H9 (cell line): ENCODE data around the gene WDR20. TPM values are rescaled to one million over a fixed set of nuclear protein-coding genes. Genes with fewer than 3 reads are reported as not detected.

Source experiments
- DNase-seq: peaks from one replicate; pipeline ENCODE4 v3.0.0-alpha.2; 2017
- H2AFZ ChIP-seq: one replicate; pipeline ENCODE4 v1.6.1; 2013; ENCODE audit warnings: mild to moderate bottlenecking, low read length, control low read depth, moderate library complexity
- H2AK5ac ChIP-seq: 2 replicates; pipeline ENCODE4 v1.6.1; 2013; ENCODE audit warnings: low read length, control low read depth, mixed read lengths; ENCODE audit not compliant: insufficient read length
- H2BK120ac ChIP-seq: one replicate; pipeline ENCODE4 v1.6.1; 2013; ENCODE audit warnings: low read depth, mild to moderate bottlenecking, low read length, control low read depth, inconsistent platforms; ENCODE audit not compliant: poor library complexity, severe bottlenecking
- H2BK12ac ChIP-seq: 2 replicates; pipeline ENCODE4 v1.6.1; 2013; ENCODE audit warnings: low read length, control low read depth, mixed read lengths, low read depth; ENCODE audit not compliant: insufficient read length
- H2BK15ac ChIP-seq: 2 replicates; pipeline ENCODE4 v1.6.1; 2013; ENCODE audit warnings: low read depth, low read length, control low read depth
- H2BK20ac ChIP-seq: one replicate; pipeline ENCODE4 v1.6.1; 2013; ENCODE audit warnings: low read depth, mild to moderate bottlenecking, low read length, control low read depth, inconsistent platforms; ENCODE audit not compliant: poor library complexity, severe bottlenecking
- H2BK5ac ChIP-seq: 2 replicates; pipeline ENCODE4 v1.6.1; 2013; ENCODE audit warnings: low read length, control low read depth, mixed read lengths; ENCODE audit not compliant: insufficient read length
- H3K14ac ChIP-seq: 2 replicates; pipeline ENCODE4 v1.6.1; 2013; ENCODE audit warnings: low read length, control low read depth; ENCODE audit not compliant: insufficient read depth
- H3K18ac ChIP-seq: 2 replicates; pipeline ENCODE4 v1.6.1; 2013; ENCODE audit warnings: low read depth, mild to moderate bottlenecking, mixed read lengths, low read length, control low read depth; ENCODE audit not compliant: insufficient read length
- H3K23ac ChIP-seq: 2 replicates; pipeline ENCODE4 v1.6.1; 2013; ENCODE audit warnings: low read length, control low read depth, mixed read lengths, low read depth; ENCODE audit not compliant: insufficient read length
- H3K23me2 ChIP-seq: 2 replicates; pipeline ENCODE4 v1.6.1; 2013; ENCODE audit warnings: low read depth, mild to moderate bottlenecking, mixed read lengths, low read length, control low read depth; ENCODE audit not compliant: insufficient read length, poor library complexity, severe bottlenecking
- H3K27ac ChIP-seq: 2 replicates; pipeline ENCODE4 v1.5.1; 2013; ENCODE audit warnings: low read length, control low read depth, mixed read lengths, low read depth; ENCODE audit not compliant: insufficient read length
- H3K27me3 ChIP-seq: 2 replicates; pipeline ENCODE4 v1.6.1; 2013; ENCODE audit warnings: low read length, control low read depth, inconsistent platforms; ENCODE audit not compliant: insufficient read depth
- H3K4ac ChIP-seq: 2 replicates; pipeline ENCODE4 v1.6.1; 2013; ENCODE audit warnings: low read depth, mild to moderate bottlenecking, control low read depth, inconsistent platforms, low read length, moderate library complexity
- H3K4me1 ChIP-seq: 2 replicates; pipeline ENCODE4 v1.6.1; 2013; ENCODE audit warnings: low read length, control low read depth, inconsistent platforms; ENCODE audit not compliant: insufficient read depth
- H3K4me2 ChIP-seq: 2 replicates; pipeline ENCODE4 v1.6.1; 2013; ENCODE audit warnings: low read length, control low read depth, mixed read lengths; ENCODE audit not compliant: insufficient read length, insufficient read depth
- H3K56ac ChIP-seq: 2 replicates; pipeline ENCODE4 v1.6.1; 2013; ENCODE audit warnings: low read depth, mild to moderate bottlenecking, mixed read lengths, low read length, control low read depth; ENCODE audit not compliant: insufficient read length
- H3K79me1 ChIP-seq: 2 replicates; pipeline ENCODE4 v1.6.1; 2013; ENCODE audit warnings: low read depth, mild to moderate bottlenecking, moderate library complexity, low read length, control low read depth, inconsistent platforms; ENCODE audit not compliant: insufficient read depth, poor library complexity, severe bottlenecking
- H3K79me2 ChIP-seq: 2 replicates; pipeline ENCODE4 v1.6.1; 2013; ENCODE audit warnings: low read length, control low read depth, inconsistent platforms; ENCODE audit not compliant: insufficient read depth
- H3K9ac ChIP-seq: 2 replicates; pipeline ENCODE4 v1.6.1; 2013; ENCODE audit warnings: low read length, control low read depth, mixed read lengths; ENCODE audit not compliant: insufficient read length; ENCODE audit errors: extremely low read depth
- H3K9me3 ChIP-seq: one replicate; pipeline ENCODE4 v1.6.1; 2013; ENCODE audit warnings: low read depth, low read length, inconsistent platforms; ENCODE audit not compliant: control insufficient read depth
- H3T11ph ChIP-seq: one replicate; pipeline ENCODE4 v1.6.1; 2013; ENCODE audit warnings: mild to moderate bottlenecking, low read length, control low read depth, inconsistent platforms
- H4K20me1 ChIP-seq: one replicate; pipeline ENCODE4 v1.6.1; 2013; ENCODE audit not compliant: control insufficient read depth, insufficient read length, insufficient read depth
- H4K5ac ChIP-seq: 2 replicates; pipeline ENCODE4 v1.6.1; 2013; ENCODE audit warnings: low read depth, mild to moderate bottlenecking, mixed read lengths, low read length, control low read depth; ENCODE audit not compliant: insufficient read length
- H4K8ac ChIP-seq: replicated peaks from 2 replicates; pipeline ENCODE4 v1.6.1; 2013; ENCODE audit warnings: low read length, control low read depth, mixed read lengths, low read depth; ENCODE audit not compliant: insufficient read length
- H4K91ac ChIP-seq: 2 replicates; pipeline ENCODE4 v1.6.1; 2013; ENCODE audit warnings: low read depth, mild to moderate bottlenecking, moderate library complexity, mixed read lengths, low read length, control low read depth; ENCODE audit not compliant: insufficient read length
- H3K27ac Mint-ChIP-seq, 3 experiments: 2 replicates in 2 of 3; 3 replicates in 1 of 3; pipeline ENCODE4 v1.8.0; 2020 to 2021; ENCODE audit warnings: mixed read lengths in 3 of 3, mild to moderate bottlenecking in 1 of 3, moderate library complexity in 1 of 3
- H3K27me3 Mint-ChIP-seq: 2 replicates; pipeline ENCODE4 v1.8.0; 2021; ENCODE audit warnings: low read depth, mild to moderate bottlenecking, moderate library complexity, mixed read lengths
- H3K36me3 Mint-ChIP-seq, 3 experiments: 2 replicates in 2 of 3; 3 replicates in 1 of 3; pipeline ENCODE4 v1.8.0; 2020 to 2021; ENCODE audit warnings: low read depth in 3 of 3, mixed read lengths in 3 of 3; ENCODE audit not compliant: insufficient read depth in 1 of 3
- H3K4me1 Mint-ChIP-seq, 2 experiments: 2 replicates each; pipeline ENCODE4 v1.8.0; 2020; ENCODE audit warnings: mixed read lengths in 2 of 2
- H3K4me3 Mint-ChIP-seq, 2 experiments: 2 replicates in 1 of 2; 3 replicates in 1 of 2; pipeline ENCODE4 v1.8.0; 2020 to 2021; ENCODE audit warnings: mild to moderate bottlenecking in 2 of 2, mixed read lengths in 2 of 2, moderate library complexity in 1 of 2
- H3K9me3 Mint-ChIP-seq, 2 experiments: 2 replicates in 1 of 2; 3 replicates in 1 of 2; pipeline ENCODE4 v1.8.0; 2020; ENCODE audit warnings: mild to moderate bottlenecking in 2 of 2, mixed read lengths in 2 of 2, moderate library complexity in 1 of 2
- CTCF ChIP-seq: fragments of 200-600 bp; sonication (generic); conservative IDR thresholded peaks from 3 replicates; pipeline ENCODE4 v1.8.0; 2021; ENCODE audit warnings: antibody characterized with exemption, mild to moderate bottlenecking
- WGBS: extraction: QIAGEN DNeasy Blood & Tissue Kit; methylation state at CpG from one replicate; pipeline ENCODE4 v1.1.7; 2013; ENCODE audit warnings: missing lambda C conversion rate, low lambda C conversion rate, mixed read lengths; ENCODE audit not compliant: insufficient read length; ENCODE audit errors: extremely low coverage; 5-methylcytosine and 5-hydroxymethylcytosine counted together
- total RNA-seq: library from RNA; stranded (reverse); gene quantifications from 2 replicates; pipeline ENCODE4 v1.2.1, GENCODE V29; 2021

Gene WDR20
- total RNA-seq, 1 experiment from 2014 or later = 31.6 TPM

- Histone ChIP-seq H3K4ac (no peak overlapping the region), H3K9me3 (no peaks in the 10 kb centered on the region), H3K14ac (no peak overlapping the region), H3K23me2 (no peaks in the 10 kb centered on the region), H3K4me2 (no peak overlapping the region), H4K5ac (no peak overlapping the region), H3T11ph (no peak overlapping the region), H3K27ac (no peak overlapping the region), H2AFZ (no peak overlapping the region), H3K27me3 (no peaks in the 10 kb centered on the region), H2BK120ac (no peak overlapping the region), H2BK20ac (no peak overlapping the region), H3K79me1 (no peaks in the 10 kb centered on the region), H2AK5ac (no peak overlapping the region), H4K8ac (no peak overlapping the region), H3K23ac (no peak overlapping the region), H2BK15ac (no peak overlapping the region), H3K56ac (no peak overlapping the region), H2BK5ac (no peak overlapping the region), H3K4me1 (no peaks in the 10 kb centered on the region), H4K91ac (no peak overlapping the region), H3K79me2 (no peaks in the 10 kb centered on the region), H3K9ac (no peak overlapping the region), H4K20me1 (no peaks in the 10 kb centered on the region), H2BK12ac (no peak overlapping the region), H3K18ac (no peak overlapping the region)
- no peak for TF ChIP-seq CTCF
- H3K27ac Mint-ChIP-seq = peak overlapping the region in 1 of 3 experiments; percentile 20; a peak in 1 of 7 replicates
- peaks cover 5 to 7% (median 7%) of the 10 kb centered on the region in 3 experiments; a peak in 4 of 7 replicates for H3K36me3 Mint-ChIP-seq
- WGBS = no CpG with 5 or more reads among the region's 5 CpGs
- no peaks in the 10 kb centered on the region; a peak in 1 of 5 replicates for H3K9me3 Mint-ChIP-seq
- peaks cover 13 to 14% of the 10 kb centered on the region in 2 experiments for H3K4me1 Mint-ChIP-seq
- DNase-seq = no peak
- no peaks in the 10 kb centered on the region; the same call in 1 of the 2 replicates for H3K27me3 Mint-ChIP-seq
- H3K4me3 Mint-ChIP-seq = no peak overlapping the region
Measured at GRCh38 chr14:102125546-102125945, 14.2 kb upstream of the WDR20 start.
